SK-N-SH (cell line): ENCODE results near the gene PCYT1B. TPM values are rescaled to one million over a fixed set of nuclear protein-coding genes. Genes with fewer than 3 reads are reported as not detected.

ENCODE experiments used
- CTCF ChIA-PET: fragments of 300-600, 350-600 bp; formaldehyde crosslinking; extraction: SDS; loops from one replicate; lab custom pipeline; 2021; lab: Yijun Ruan, JAX
- POLR2A ChIA-PET: fragments of 350-600 bp; sonication (Branson Sonifier 250); formaldehyde crosslinking; extraction: SDS; loops from one replicate; lab custom pipeline; 2020; ENCODE audit warnings: antibody characterized with exemption, inconsistent platforms; lab: Yijun Ruan, JAX
- DNase-seq: peaks from one replicate; pipeline ENCODE4 v3.0.0; 2012
- H2AFZ ChIP-seq: fragments of 200-600 bp; sonication (generic); 2 replicates; pipeline ENCODE4 v1.8.1; 2016; ENCODE audit warnings: antibody characterized with exemption, mild to moderate bottlenecking, low read depth
- H3F3A ChIP-seq: fragments of 200-600 bp; sonication (generic); replicated peaks from 2 replicates; pipeline ENCODE3; 2016; ENCODE audit warnings: antibody characterized with exemption, mild to moderate bottlenecking; ENCODE audit not compliant: insufficient read depth
- H3K27ac ChIP-seq, 2 experiments: fragments of 200-500 bp in 1 of 2; fragments of 200-600 bp in 1 of 2; sonication (Bioruptor generic) in 1 of 2; sonication (generic), shearing (Covaris generic) in 1 of 2; 2 replicates each; pipeline versions ENCODE4 v1.5.1 to v1.6.1; 2014 to 2016; ENCODE audit warnings: low read depth in 2 of 2, inconsistent platforms in 1 of 2, low read length in 1 of 2, mild to moderate bottlenecking in 1 of 2, mixed read lengths in 1 of 2
- H3K27me3 ChIP-seq: fragments of 200-600 bp; sonication (generic), shearing (Covaris generic); 2 replicates; pipeline ENCODE4 v1.6.1; 2016; ENCODE audit warnings: mixed run types; ENCODE audit not compliant: insufficient read depth
- H3K36me3 ChIP-seq, 2 experiments: fragments of 200-500 bp in 1 of 2; fragments of 200-600 bp in 1 of 2; sonication (Bioruptor generic) in 1 of 2; sonication (generic) in 1 of 2; replicated peaks in 1 of 2; 2 replicates each; pipeline versions ENCODE3 to v1.5.1; 2014 to 2016; ENCODE audit warnings: low read length in 1 of 2, mild to moderate bottlenecking in 1 of 2; ENCODE audit not compliant: insufficient read depth in 2 of 2, control insufficient read depth in 1 of 2
- H3K4me1 ChIP-seq, 2 experiments: fragments of 200-500 bp in 1 of 2; fragments of 200-600 bp in 1 of 2; sonication (Bioruptor generic) in 1 of 2; sonication (generic), shearing (Covaris generic) in 1 of 2; 2 replicates each; pipeline versions ENCODE4 v1.5.1 to v1.6.1; 2014 to 2016; ENCODE audit warnings: low read depth in 1 of 2, low read length in 1 of 2, mixed run types in 1 of 2; ENCODE audit not compliant: insufficient read depth in 2 of 2, control insufficient read depth in 1 of 2
- H3K4me2 ChIP-seq: fragments of 200-600 bp; sonication (generic), shearing (Covaris generic); 2 replicates; pipeline ENCODE4 v1.6.1; 2017; ENCODE audit warnings: mixed run types
- H3K4me3 ChIP-seq, 2 experiments: fragments of 200-500 bp in 1 of 2; fragments of 200-600 bp in 1 of 2; sonication (Bioruptor generic) in 1 of 2; sonication (generic), shearing (Covaris generic) in 1 of 2; 2 replicates each; pipeline versions ENCODE4 v1.5.1 to v1.8.1; 2014 to 2016; ENCODE audit warnings: low read depth in 2 of 2, inconsistent platforms in 1 of 2, low read length in 1 of 2, mild to moderate bottlenecking in 1 of 2, mixed read lengths in 1 of 2, moderate library complexity in 1 of 2
- H3K79me2 ChIP-seq: fragments of 200-600 bp; sonication (generic); 2 replicates; pipeline ENCODE4 v1.8.1; 2017; ENCODE audit warnings: mild to moderate bottlenecking; ENCODE audit not compliant: insufficient read depth
- H3K9ac ChIP-seq: fragments of 200-600 bp; sonication (generic); 2 replicates; pipeline ENCODE4 v1.6.1; 2017; ENCODE audit warnings: mixed run types
- H3K9me2 ChIP-seq: fragments of 200-600 bp; sonication (generic); 2 replicates; pipeline ENCODE4 v1.6.1; 2017; ENCODE audit warnings: mixed run types
- H3K9me3 ChIP-seq: fragments of 200-600 bp; sonication (generic); 2 replicates; pipeline ENCODE4 v1.6.1; 2017; ENCODE audit warnings: mixed run types, mild to moderate bottlenecking, moderate library complexity
- H4K20me1 ChIP-seq: fragments of 200-600 bp; sonication (generic); 2 replicates; pipeline ENCODE4 v1.6.1; 2017; ENCODE audit warnings: mild to moderate bottlenecking, mixed run types; ENCODE audit not compliant: insufficient read depth
- FOSL2 ChIP-seq: IDR thresholded peaks from 2 replicates; pipeline ENCODE4 v1.4.0; 2012; ENCODE audit warnings: low read depth, mild to moderate bottlenecking, moderate library complexity, borderline replicate concordance
- GABPA ChIP-seq: IDR thresholded peaks from 2 replicates; pipeline ENCODE4 v1.4.0; 2012; ENCODE audit warnings: low read depth, mild to moderate bottlenecking
- MXI1 ChIP-seq: IDR thresholded peaks from 2 replicates; pipeline ENCODE4 v1.6.1; 2012; ENCODE audit warnings: mild to moderate bottlenecking, low read depth, low read length, improper control_type of control experiment
- NFIC ChIP-seq: IDR thresholded peaks from 2 replicates; pipeline ENCODE4 v1.4.0; 2012; ENCODE audit warnings: borderline replicate concordance
- NRF1 ChIP-seq: IDR thresholded peaks from 2 replicates; pipeline ENCODE4 v1.6.1; 2012; ENCODE audit warnings: low read depth, mild to moderate bottlenecking, low read length
- POLR2AphosphoS5 ChIP-seq: IDR thresholded peaks from 2 replicates; pipeline ENCODE4 v1.6.1; 2012; ENCODE audit warnings: low read depth, low read length
- RXRA ChIP-seq: IDR thresholded peaks from 2 replicates; pipeline ENCODE4 v1.4.0; 2012; ENCODE audit warnings: low read depth, mild to moderate bottlenecking, borderline replicate concordance
- SMC3 ChIP-seq: IDR thresholded peaks from 2 replicates; pipeline ENCODE4 v1.6.1; 2012; ENCODE audit warnings: low read depth, low read length, improper control_type of control experiment
- TAF1 ChIP-seq: IDR thresholded peaks from 2 replicates; pipeline ENCODE4 v1.6.1; 2012; ENCODE audit warnings: low read depth, mild to moderate bottlenecking, low read length, moderate library complexity, borderline replicate concordance
- TEAD4 ChIP-seq: IDR thresholded peaks from 2 replicates; pipeline ENCODE4 v1.4.0; 2012; ENCODE audit warnings: mild to moderate bottlenecking, borderline replicate concordance; ENCODE audit not compliant: insufficient read depth
- WGBS: methylation state at CpG from one replicate; pipeline ENCODE4 v1.1.6; 2017; ENCODE audit warnings: low lambda C conversion rate; 5-methylcytosine and 5-hydroxymethylcytosine counted together
- polyA plus RNA-seq, 3 experiments: library from polyadenylated mRNA; depleted of rRNA; stranded (reverse); fragments of >200 nt; gene quantifications; 2 replicates each; pipeline ENCODE4 v1.2.3, GENCODE V29; 2012
- TF ChIP-seq, protein P1 (sequence below): IDR thresholded peaks from 2 replicates; pipeline ENCODE4 v1.4.0; 2012; ENCODE audit warnings: low read depth, borderline replicate concordance
- TF ChIP-seq, protein P2 (sequence below): IDR thresholded peaks from 2 replicates; pipeline ENCODE4 v1.4.0; 2012; ENCODE audit warnings: low read depth, borderline replicate concordance
- TF ChIP-seq, protein P3 (sequence below): fragments of 150-350 bp; IDR thresholded peaks from 2 replicates; pipeline ENCODE4 v1.6.1; 2016; ENCODE audit warnings: mild to moderate bottlenecking, low read depth, low read length
- TF ChIP-seq, protein P4 (sequence below): IDR thresholded peaks from 2 replicates; pipeline ENCODE4 v1.6.1; 2012; ENCODE audit warnings: mild to moderate bottlenecking, low read depth, low read length, moderate library complexity
- TF ChIP-seq, protein P5 (sequence below): fragments of 200-600 bp; sonication (generic); IDR thresholded peaks from 2 replicates; pipeline ENCODE4 v1.6.1; 2017; ENCODE audit warnings: antibody characterized with exemption, mild to moderate bottlenecking, moderate library complexity
- TF ChIP-seq, protein P6 (sequence below): IDR thresholded peaks from 2 replicates; pipeline ENCODE4 v1.4.0; 2012; ENCODE audit warnings: low read depth

Gene PCYT1B
- polyA plus RNA-seq, 1 of the 3 experiments (the other 2 are of a cell fraction) = 2.6 TPM

DNA sequence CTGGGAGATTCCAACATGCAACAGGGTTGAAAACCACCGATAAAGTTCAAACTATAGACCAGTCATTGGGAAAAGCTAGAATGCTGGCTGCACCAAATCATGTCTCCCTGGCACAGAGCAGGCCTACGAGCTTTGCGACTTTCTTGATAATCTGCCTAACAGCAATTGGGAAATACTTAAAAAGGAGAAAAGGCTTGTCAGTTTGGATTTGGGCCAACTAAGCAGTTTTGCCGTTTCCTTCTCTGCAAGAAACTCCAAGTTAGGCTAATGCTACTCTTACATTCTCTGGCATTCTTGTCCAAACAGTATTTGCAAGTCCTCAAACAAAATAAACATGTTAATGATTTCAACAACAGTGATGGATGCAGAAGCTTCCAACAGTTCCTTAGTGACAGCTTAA, 94.1 kb downstream of the PCYT1B start (continued):
- TF ChIP-seq, protein P1, sequence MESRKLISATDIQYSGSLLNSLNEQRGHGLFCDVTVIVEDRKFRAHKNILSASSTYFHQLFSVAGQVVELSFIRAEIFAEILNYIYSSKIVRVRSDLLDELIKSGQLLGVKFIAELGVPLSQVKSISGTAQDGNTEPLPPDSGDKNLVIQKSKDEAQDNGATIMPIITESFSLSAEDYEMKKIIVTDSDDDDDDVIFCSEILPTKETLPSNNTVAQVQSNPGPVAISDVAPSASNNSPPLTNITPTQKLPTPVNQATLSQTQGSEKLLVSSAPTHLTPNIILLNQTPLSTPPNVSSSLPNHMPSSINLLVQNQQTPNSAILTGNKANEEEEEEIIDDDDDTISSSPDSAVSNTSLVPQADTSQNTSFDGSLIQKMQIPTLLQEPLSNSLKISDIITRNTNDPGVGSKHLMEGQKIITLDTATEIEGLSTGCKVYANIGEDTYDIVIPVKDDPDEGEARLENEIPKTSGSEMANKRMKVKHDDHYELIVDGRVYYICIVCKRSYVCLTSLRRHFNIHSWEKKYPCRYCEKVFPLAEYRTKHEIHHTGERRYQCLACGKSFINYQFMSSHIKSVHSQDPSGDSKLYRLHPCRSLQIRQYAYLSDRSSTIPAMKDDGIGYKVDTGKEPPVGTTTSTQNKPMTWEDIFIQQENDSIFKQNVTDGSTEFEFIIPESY = no peak

DNA sequence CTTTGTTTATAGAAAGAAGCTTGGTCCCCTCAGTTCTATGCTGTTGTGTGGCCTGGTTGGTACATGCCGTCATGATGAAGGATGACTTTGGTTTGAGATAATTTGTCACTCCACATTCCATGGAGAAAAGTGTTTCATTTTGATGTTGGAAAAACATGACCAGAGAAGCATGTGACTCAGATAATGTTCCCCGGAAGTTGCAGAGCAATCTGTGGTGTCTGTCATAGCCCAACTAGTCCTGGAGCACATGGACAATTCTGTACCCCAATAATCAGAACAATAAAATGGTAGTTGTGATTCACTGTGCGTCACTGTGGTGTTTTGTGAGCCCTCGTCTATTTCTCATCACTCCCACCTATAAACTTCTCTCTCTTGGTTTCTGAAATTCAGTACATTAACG, 97.0 kb downstream of the PCYT1B start:
- Histone ChIP-seq H3K9ac (no peak overlapping the region), H3K36me3 (no peaks in the 10 kb centered on the region), H3K27me3 (no peaks in the 10 kb centered on the region), H3K27ac (no peak overlapping the region), H2AFZ (no peak overlapping the region), H3K4me1 (no peaks in the 10 kb centered on the region), H3K9me2 (no peaks in the 10 kb centered on the region), H3K79me2 (no peaks in the 10 kb centered on the region), H3K4me3 (no peak overlapping the region), H4K20me1 (no peaks in the 10 kb centered on the region), H3K9me3 (no peaks in the 10 kb centered on the region), H3K4me2 (no peak overlapping the region), H3F3A (no peaks in the 10 kb centered on the region)
- WGBS = 60% methylated on average over 5 of the region's 5 CpGs
- TF ChIP-seq NFIC (no peak), NRF1 (no peak)
- TF ChIP-seq, protein P2, sequence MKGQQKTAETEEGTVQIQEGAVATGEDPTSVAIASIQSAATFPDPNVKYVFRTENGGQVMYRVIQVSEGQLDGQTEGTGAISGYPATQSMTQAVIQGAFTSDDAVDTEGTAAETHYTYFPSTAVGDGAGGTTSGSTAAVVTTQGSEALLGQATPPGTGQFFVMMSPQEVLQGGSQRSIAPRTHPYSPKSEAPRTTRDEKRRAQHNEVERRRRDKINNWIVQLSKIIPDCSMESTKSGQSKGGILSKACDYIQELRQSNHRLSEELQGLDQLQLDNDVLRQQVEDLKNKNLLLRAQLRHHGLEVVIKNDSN = no peak
- TF ChIP-seq, protein P3, sequence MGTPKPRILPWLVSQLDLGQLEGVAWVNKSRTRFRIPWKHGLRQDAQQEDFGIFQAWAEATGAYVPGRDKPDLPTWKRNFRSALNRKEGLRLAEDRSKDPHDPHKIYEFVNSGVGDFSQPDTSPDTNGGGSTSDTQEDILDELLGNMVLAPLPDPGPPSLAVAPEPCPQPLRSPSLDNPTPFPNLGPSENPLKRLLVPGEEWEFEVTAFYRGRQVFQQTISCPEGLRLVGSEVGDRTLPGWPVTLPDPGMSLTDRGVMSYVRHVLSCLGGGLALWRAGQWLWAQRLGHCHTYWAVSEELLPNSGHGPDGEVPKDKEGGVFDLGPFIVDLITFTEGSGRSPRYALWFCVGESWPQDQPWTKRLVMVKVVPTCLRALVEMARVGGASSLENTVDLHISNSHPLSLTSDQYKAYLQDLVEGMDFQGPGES = no peak
- DNase-seq = no peak
- POLR2A ChIA-PET = no interaction called here
- CTCF ChIA-PET = no interaction called here

DNA sequence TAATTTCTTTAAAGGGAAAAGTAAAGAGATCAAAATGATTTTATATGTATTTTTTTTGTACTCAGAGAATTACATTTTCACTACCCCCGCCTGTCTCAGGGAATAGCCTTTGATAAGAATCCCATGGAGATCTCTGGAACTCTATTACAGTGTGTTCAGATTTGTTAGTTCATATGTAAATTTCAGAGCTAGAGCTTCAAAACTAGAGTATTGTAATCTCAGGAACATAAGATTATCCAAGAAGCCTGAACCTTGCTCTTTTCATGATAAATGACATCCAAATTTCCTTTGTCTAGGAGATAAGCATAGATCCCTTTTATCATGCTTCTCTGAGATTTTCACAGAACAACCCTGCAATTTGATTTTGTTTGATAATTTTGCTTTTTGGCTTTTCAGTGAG, 99.2 kb downstream of the PCYT1B start:
- Histone ChIP-seq H3K4me2 (no peak overlapping the region), H3K4me3 (no peak overlapping the region), H4K20me1 (no peaks in the 10 kb centered on the region), H3K79me2 (no peaks in the 10 kb centered on the region), H3F3A (no peaks in the 10 kb centered on the region), H3K9ac (no peak overlapping the region), H3K9me2 (no peaks in the 10 kb centered on the region), H2AFZ (no peak overlapping the region), H3K27ac (no peak overlapping the region), H3K4me1 (no peaks in the 10 kb centered on the region), H3K27me3 (no peaks in the 10 kb centered on the region), H3K36me3 (no peaks in the 10 kb centered on the region), H3K9me3 (no peaks in the 10 kb centered on the region)
- 51% methylated on average over 1 of the region's 1 CpG for WGBS
- no peak for DNase-seq
- ChIA-PET POLR2A (no interaction called here), CTCF (no interaction called here)
- TF ChIP-seq, protein P4, sequence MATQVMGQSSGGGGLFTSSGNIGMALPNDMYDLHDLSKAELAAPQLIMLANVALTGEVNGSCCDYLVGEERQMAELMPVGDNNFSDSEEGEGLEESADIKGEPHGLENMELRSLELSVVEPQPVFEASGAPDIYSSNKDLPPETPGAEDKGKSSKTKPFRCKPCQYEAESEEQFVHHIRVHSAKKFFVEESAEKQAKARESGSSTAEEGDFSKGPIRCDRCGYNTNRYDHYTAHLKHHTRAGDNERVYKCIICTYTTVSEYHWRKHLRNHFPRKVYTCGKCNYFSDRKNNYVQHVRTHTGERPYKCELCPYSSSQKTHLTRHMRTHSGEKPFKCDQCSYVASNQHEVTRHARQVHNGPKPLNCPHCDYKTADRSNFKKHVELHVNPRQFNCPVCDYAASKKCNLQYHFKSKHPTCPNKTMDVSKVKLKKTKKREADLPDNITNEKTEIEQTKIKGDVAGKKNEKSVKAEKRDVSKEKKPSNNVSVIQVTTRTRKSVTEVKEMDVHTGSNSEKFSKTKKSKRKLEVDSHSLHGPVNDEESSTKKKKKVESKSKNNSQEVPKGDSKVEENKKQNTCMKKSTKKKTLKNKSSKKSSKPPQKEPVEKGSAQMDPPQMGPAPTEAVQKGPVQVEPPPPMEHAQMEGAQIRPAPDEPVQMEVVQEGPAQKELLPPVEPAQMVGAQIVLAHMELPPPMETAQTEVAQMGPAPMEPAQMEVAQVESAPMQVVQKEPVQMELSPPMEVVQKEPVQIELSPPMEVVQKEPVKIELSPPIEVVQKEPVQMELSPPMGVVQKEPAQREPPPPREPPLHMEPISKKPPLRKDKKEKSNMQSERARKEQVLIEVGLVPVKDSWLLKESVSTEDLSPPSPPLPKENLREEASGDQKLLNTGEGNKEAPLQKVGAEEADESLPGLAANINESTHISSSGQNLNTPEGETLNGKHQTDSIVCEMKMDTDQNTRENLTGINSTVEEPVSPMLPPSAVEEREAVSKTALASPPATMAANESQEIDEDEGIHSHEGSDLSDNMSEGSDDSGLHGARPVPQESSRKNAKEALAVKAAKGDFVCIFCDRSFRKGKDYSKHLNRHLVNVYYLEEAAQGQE = no peak
- TF ChIP-seq FOSL2 (no peak), POLR2AphosphoS5 (no peak), NFIC (no peak), GABPA (no peak), MXI1 (no peak), TEAD4 (no peak), SMC3 (no peak), TAF1 (no peak), RXRA (no peak)
- TF ChIP-seq, protein P5, sequence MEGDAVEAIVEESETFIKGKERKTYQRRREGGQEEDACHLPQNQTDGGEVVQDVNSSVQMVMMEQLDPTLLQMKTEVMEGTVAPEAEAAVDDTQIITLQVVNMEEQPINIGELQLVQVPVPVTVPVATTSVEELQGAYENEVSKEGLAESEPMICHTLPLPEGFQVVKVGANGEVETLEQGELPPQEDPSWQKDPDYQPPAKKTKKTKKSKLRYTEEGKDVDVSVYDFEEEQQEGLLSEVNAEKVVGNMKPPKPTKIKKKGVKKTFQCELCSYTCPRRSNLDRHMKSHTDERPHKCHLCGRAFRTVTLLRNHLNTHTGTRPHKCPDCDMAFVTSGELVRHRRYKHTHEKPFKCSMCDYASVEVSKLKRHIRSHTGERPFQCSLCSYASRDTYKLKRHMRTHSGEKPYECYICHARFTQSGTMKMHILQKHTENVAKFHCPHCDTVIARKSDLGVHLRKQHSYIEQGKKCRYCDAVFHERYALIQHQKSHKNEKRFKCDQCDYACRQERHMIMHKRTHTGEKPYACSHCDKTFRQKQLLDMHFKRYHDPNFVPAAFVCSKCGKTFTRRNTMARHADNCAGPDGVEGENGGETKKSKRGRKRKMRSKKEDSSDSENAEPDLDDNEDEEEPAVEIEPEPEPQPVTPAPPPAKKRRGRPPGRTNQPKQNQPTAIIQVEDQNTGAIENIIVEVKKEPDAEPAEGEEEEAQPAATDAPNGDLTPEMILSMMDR = no peak
- TF ChIP-seq, protein P6, sequence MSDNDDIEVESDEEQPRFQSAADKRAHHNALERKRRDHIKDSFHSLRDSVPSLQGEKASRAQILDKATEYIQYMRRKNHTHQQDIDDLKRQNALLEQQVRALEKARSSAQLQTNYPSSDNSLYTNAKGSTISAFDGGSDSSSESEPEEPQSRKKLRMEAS = no peak
